ENCODE data around the gene FAM216A. TPM values are rescaled to one million over a fixed set of nuclear protein-coding genes. Genes with fewer than 3 reads are reported as not detected.
"Not testable (repeated sequence)": the region's sequence is repeated elsewhere in the genome, so short reads cannot be mapped to it uniquely, and the experiment has no call there.

The FAM216A gene
- total RNA-seq, 1 donor from 2014 or later: 54.4 TPM

DNA sequence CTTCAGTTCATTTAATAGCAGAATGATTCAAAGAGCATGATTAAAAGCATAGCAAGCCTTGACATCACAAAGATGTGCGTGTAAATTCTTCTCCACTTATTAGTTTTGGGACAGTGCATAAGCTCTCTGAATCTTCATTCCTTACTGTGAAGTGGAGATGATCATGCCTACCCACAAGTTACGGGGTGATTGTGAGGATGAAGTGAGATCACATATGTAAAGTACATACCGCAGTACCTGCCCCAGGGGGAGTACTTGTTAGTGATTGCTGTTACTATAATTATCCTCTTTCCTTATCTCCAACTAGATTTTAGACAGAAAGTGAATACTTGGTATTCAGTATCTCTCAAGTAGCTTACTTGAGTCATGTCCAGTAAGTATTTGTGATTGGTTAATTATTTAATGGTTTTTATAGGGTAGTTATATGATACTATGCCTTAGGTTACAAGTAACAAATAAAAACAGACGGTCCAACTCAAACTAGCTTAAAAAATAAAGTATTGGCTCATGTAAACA, 39.5 kb downstream of the FAM216A start:
- intact Hi-C loops (cut with micrococcal nuclease): no loop called here
- H3K4me1 Mint-ChIP-seq: no peaks in the 10 kb centered on the region
- H3K27ac Mint-ChIP-seq: no peak overlapping the region
- no peaks in the 10 kb centered on the region for H3K9me3 Mint-ChIP-seq
- H3K27me3 Mint-ChIP-seq: peaks cover 7% of the 10 kb centered on the region
- no peak overlapping the region for H3K4me3 Mint-ChIP-seq
- no peak for DNase-seq
- no peaks in the 10 kb centered on the region for H3K36me3 Mint-ChIP-seq (ENCODE audit: low read depth)

DNA sequence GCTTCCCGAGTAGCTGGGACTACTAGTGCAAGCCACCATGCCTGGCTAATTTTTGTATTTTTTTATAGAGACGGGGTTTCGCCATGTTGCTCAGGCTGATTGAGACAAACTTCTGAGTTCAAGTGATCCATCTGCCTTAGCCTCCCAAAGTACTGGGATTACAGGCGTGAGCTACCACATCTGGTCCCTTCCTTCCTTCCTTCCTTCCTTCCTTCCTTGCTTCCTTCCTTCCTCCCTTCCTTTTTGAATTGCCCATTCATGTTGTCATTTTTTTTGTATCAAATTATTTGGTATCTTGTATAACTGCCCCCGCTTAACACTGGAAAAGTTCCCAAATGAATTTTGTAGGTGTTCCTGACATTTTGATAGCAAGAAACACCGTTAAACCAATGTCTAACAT, 45.2 kb downstream of the FAM216A start:
- H3K9me3 Mint-ChIP-seq: no peaks in the 10 kb centered on the region
- H3K4me1 Mint-ChIP-seq: peaks cover 1% of the 10 kb centered on the region
- H3K4me3 Mint-ChIP-seq: no peak overlapping the region
- DNase-seq: no peak
- peaks cover 13% of the 10 kb centered on the region for H3K27me3 Mint-ChIP-seq
- H3K36me3 Mint-ChIP-seq (ENCODE audit: low read depth): no peaks in the 10 kb centered on the region
- H3K27ac Mint-ChIP-seq: no peak overlapping the region
- intact Hi-C loops (cut with micrococcal nuclease): loop anchor here (2.0 to 5.0 kb wide), 2 partner anchors 38 to 313 kb away; no protein-coding TSS in a partner anchor

- intact Hi-C loops (cut with micrococcal nuclease): loop anchor here (5.0 kb wide), 1 partner anchor 38 kb away; no protein-coding TSS in a partner anchor
- no peaks in the 10 kb centered on the region for H3K36me3 Mint-ChIP-seq (ENCODE audit: low read depth)
Measured at GRCh38 chr12:110514363-110514762, 45.7 kb downstream of the FAM216A start.

DNA sequence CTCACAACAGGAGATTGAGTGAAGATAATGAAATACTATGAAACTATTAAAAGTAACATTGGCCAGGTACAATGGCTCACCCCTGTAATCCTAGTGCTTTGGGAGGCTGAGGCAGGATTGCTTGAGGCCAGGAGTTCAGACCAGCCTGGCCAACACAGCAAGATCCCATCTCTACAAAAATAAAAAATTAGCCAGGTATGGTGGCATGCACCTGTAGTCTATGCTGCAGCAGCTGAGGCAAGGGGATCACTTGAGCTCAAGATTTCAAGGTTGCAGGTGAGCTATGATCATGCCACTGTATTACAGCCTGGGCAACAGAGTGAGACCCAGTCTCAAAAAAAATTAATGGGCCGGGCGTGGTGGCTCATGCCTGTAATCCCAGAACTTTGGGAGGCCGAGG, 48.4 kb downstream of the FAM216A start:
- no peak for DNase-seq
- Mint-ChIP-seq H3K9me3 (no peaks in the 10 kb centered on the region), H3K36me3 (ENCODE audit: low read depth) (no peaks in the 10 kb centered on the region), H3K27ac (no peak overlapping the region), H3K4me3 (no peak overlapping the region), H3K27me3 (peaks cover 6% of the 10 kb centered on the region), H3K4me1 (peaks cover 1% of the 10 kb centered on the region)
- intact Hi-C loops (cut with micrococcal nuclease): no loop called here

More at GRCh38 chr12:110514363-110514762, 45.7 kb downstream of the FAM216A start:
- H3K27ac Mint-ChIP-seq: no peak overlapping the region
- peaks cover 1% of the 10 kb centered on the region for H3K4me1 Mint-ChIP-seq
- peaks cover 13% of the 10 kb centered on the region for H3K27me3 Mint-ChIP-seq
- no peak overlapping the region for H3K4me3 Mint-ChIP-seq
- H3K9me3 Mint-ChIP-seq: no peaks in the 10 kb centered on the region
- no peak for DNase-seq

DNA sequence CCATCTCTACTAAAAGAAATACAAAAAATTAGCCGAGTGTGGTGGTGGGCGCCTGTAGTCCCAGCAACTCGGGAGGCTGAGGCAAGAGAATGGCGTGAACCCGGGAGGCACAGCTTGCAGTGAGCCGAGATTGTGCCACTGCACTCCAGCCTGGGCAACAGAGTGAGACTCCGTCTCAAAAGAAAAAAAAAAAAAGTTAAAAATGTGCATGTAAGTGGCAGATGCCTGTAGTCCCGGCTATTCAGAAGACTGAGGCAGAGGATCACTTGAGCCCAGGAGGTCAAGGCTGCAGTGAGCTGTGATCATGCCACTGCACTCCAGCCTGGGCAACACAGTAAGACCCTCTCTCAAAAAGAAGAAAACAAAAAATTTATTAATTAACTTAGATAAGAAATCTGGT, 49.4 kb downstream of the FAM216A start:
- H3K27me3 Mint-ChIP-seq: not testable (repeated sequence)

DNA sequence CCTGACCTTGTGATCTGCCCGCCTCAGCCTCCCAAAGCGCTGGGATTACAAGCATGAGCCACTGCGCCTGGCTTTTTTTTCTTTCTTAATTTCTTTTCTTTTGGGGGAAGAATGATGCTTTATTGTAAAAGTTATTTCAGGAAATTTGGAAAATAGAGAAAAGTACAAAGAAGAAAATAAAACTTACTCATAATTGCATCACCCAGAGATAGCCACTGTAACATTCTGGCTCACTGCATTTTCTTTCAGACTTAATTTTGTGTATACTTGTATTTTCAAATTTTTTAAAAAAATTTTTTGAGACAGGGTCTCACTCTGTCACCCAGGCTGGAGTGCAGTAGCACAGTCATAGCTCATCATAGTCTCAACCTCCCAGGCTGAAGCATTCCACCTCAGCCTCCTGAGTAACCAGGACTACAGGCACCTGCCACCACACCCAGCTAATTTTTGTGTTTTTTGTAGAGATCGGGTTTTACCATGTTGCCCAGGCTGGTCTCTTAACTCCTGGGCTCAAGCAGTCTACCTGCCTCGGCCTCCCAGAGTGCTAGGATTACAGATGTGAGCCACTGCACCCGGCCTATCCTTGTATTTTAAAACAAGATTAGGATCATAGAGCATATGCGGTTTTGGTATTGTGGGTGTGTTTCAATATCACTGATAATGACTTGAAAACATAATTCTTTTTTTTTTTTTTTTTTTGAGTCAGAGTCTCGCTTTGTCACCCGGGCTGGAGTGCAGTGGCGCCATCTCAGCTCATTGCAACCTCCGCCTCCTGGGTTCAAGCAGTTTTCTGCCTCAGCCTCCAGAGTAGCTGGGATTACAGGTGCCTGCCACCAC, 52.4 kb downstream of the FAM216A start:
- DNase-seq; H3K4me1 Mint-ChIP-seq; H3K4me3 Mint-ChIP-seq; H3K27me3 Mint-ChIP-seq; H3K9me3 Mint-ChIP-seq; intact Hi-C loops (cut with micrococcal nuclease); H3K36me3 Mint-ChIP-seq (ENCODE audit: low read depth): not testable (repeated sequence)
- peak overlapping the region; percentile 37 for H3K27ac Mint-ChIP-seq

More for the DNA sequence above, 49.4 kb downstream of the FAM216A start:
- H3K4me3 Mint-ChIP-seq; intact Hi-C loops (cut with micrococcal nuclease); H3K36me3 Mint-ChIP-seq (ENCODE audit: low read depth); H3K9me3 Mint-ChIP-seq; H3K4me1 Mint-ChIP-seq; DNase-seq; H3K27ac Mint-ChIP-seq: not testable (repeated sequence)

GRCh38 chr12:110528277-110528839, 59.7 kb downstream of the FAM216A start:
- H3K36me3 Mint-ChIP-seq (ENCODE audit: low read depth): peaks cover 33% of the 10 kb centered on the region
- no peaks in the 10 kb centered on the region for H3K27me3 Mint-ChIP-seq
- no peak for DNase-seq
- H3K4me1 Mint-ChIP-seq: peaks cover 16% of the 10 kb centered on the region
- H3K4me3 Mint-ChIP-seq: no peak overlapping the region
- peak overlapping the region; percentile 8 for H3K27ac Mint-ChIP-seq
- intact Hi-C loops (cut with micrococcal nuclease): no loop called here
- no peaks in the 10 kb centered on the region for H3K9me3 Mint-ChIP-seq

- intact Hi-C loops (cut with micrococcal nuclease): no loop called here
- H3K4me1 Mint-ChIP-seq: peaks cover 22% of the 10 kb centered on the region
- H3K4me3 Mint-ChIP-seq: no peak overlapping the region
- H3K9me3 Mint-ChIP-seq: no peaks in the 10 kb centered on the region
- H3K27ac Mint-ChIP-seq: no peak overlapping the region
- H3K27me3 Mint-ChIP-seq: no peaks in the 10 kb centered on the region
- DNase-seq: no peak
- H3K36me3 Mint-ChIP-seq (ENCODE audit: low read depth): peaks cover 44% of the 10 kb centered on the region
Measured at GRCh38 chr12:110530511-110530910, 61.9 kb downstream of the FAM216A start.

DNA sequence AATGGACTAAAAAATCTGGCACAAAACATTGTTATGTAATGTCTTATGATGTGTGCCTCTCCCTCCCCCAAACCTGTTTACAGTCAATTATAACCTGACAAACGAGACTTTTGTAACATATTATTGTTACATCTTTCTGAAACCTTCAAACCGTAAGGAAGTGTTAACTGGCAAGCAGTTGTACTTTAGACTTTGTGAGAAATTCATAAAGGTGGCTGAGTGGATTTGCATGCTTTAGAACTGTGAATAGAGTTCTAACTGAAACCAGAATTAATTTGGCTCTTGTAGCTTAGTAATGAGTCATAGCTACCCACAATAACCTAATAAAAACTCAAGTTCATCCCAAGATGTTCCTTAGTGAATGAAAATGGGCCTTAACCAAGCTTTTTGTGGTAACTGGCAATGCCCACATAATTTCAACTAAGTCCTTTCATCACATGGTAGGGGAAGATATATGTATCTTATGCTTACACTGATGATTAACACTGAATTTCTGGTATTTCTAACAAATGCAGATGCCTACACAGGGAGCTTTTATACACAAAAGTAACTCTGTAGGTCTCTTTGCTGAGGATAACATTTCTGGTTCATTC, 63.2 kb downstream of the FAM216A start:
- H3K4me1 Mint-ChIP-seq: peaks cover 27% of the 10 kb centered on the region
- no peaks in the 10 kb centered on the region for H3K9me3 Mint-ChIP-seq
- intact Hi-C loops (cut with micrococcal nuclease): loop anchor here (2.0 kb wide), 1 partner anchor 47 kb away; no protein-coding TSS in a partner anchor
- peak overlapping the region; percentile 70 for H3K27ac Mint-ChIP-seq
- H3K36me3 Mint-ChIP-seq (ENCODE audit: low read depth): peaks cover 51% of the 10 kb centered on the region
- DNase-seq: no peak
- no peak overlapping the region for H3K4me3 Mint-ChIP-seq
- no peaks in the 10 kb centered on the region for H3K27me3 Mint-ChIP-seq

DNA sequence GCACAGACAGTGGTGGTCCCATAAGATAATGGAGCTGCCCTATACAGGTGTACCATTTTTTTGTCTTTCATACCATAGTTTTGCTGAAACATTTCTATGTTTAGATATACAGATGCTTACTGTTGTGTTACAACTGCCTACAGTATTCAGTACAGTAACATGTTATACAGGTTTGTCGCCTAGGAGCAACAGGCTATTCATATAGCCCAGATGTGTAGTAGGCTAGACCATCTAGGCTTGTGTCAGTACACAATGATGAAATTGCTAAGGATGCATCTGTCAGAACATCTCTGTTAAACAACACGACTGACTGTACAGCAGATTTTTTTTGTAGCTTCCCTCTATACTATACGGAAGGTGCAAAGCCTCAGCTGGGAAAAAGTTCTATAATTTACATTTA, 64.0 kb downstream of the FAM216A start:
- no peak overlapping the region for H3K27ac Mint-ChIP-seq
- no peaks in the 10 kb centered on the region for H3K9me3 Mint-ChIP-seq
- no peak overlapping the region for H3K4me3 Mint-ChIP-seq
- peaks cover 27% of the 10 kb centered on the region for H3K4me1 Mint-ChIP-seq
- intact Hi-C loops (cut with micrococcal nuclease): loop anchor here (2.0 kb wide), 1 partner anchor 46 kb away; no protein-coding TSS in a partner anchor
- DNase-seq: no peak
- peaks cover 58% of the 10 kb centered on the region for H3K36me3 Mint-ChIP-seq (ENCODE audit: low read depth)
- H3K27me3 Mint-ChIP-seq: no peaks in the 10 kb centered on the region

DNA sequence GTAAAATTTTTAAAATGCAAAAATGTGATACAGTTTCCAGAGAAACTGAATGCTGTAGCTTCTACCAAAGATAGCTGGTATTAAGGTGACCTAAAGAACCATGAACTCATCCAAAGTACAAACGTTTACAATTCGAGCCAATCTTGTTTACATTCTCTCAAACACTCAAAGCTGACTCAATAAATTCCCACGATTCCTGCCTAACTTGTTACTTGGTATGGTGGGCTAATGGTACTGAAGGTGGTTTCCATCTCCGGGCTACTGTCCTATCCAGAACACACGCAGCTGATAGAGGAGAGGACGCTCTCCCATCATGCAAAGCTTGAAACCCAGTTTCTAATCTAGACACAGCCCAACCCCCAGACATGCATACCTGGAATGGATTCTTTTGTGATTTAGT, 65.0 kb downstream of the FAM216A start:
- no peak overlapping the region for H3K4me3 Mint-ChIP-seq

GRCh38 chr12:110534811-110535210, 66.2 kb downstream of the FAM216A start:
- H3K4me3 Mint-ChIP-seq: no peak overlapping the region
- intact Hi-C loops (cut with micrococcal nuclease): no loop called here
- DNase-seq: no peak
- H3K36me3 Mint-ChIP-seq (ENCODE audit: low read depth): peaks cover 63% of the 10 kb centered on the region
- H3K4me1 Mint-ChIP-seq: peaks cover 35% of the 10 kb centered on the region
- H3K9me3 Mint-ChIP-seq: no peaks in the 10 kb centered on the region
- H3K27ac Mint-ChIP-seq: no peak overlapping the region
- H3K27me3 Mint-ChIP-seq: no peaks in the 10 kb centered on the region

More for the DNA sequence above, 65.0 kb downstream of the FAM216A start:
- no peaks in the 10 kb centered on the region for H3K9me3 Mint-ChIP-seq
- H3K4me1 Mint-ChIP-seq: peaks cover 29% of the 10 kb centered on the region
- no peaks in the 10 kb centered on the region for H3K27me3 Mint-ChIP-seq
- H3K36me3 Mint-ChIP-seq (ENCODE audit: low read depth): peaks cover 59% of the 10 kb centered on the region
- no peak overlapping the region for H3K27ac Mint-ChIP-seq
- DNase-seq: no peak
- intact Hi-C loops (cut with micrococcal nuclease): loop anchor here (2.0 kb wide), 1 partner anchor 45 kb away; no protein-coding TSS in a partner anchor

- DNase-seq: no peak
- H3K4me1 Mint-ChIP-seq: peaks cover 26% of the 10 kb centered on the region
- no peaks in the 10 kb centered on the region for H3K27me3 Mint-ChIP-seq
- no peak overlapping the region for H3K4me3 Mint-ChIP-seq
- H3K27ac Mint-ChIP-seq: no peak overlapping the region
- H3K9me3 Mint-ChIP-seq: no peaks in the 10 kb centered on the region
- intact Hi-C loops (cut with micrococcal nuclease): no loop called here
- H3K36me3 Mint-ChIP-seq (ENCODE audit: low read depth): peaks cover 52% of the 10 kb centered on the region
Measured at GRCh38 chr12:110536834-110537604, 68.4 kb downstream of the FAM216A start.

All from activated CD4-positive, alpha-beta T cell treated with anti-CD3 and anti-CD28 coated beads, Interleukin-2, amount 10 ng/mL, durations not matched to agents 24 days and 14 days (primary cell).